HuH-7 (cell line): ENCODE data around the gene MARCKS.

ENCODE experiments used
- DNase-seq: peaks from one replicate; pipeline ENCODE4 v3.0.0; 2011; ENCODE audit warnings: low spot score

Gene MARCKS

GRCh38 chr6:113853252-113853651 is 3.9 kb upstream of the MARCKS start:
- DNase-seq: no peak

- peak; percentile 82 for DNase-seq
These were observed 2.3 kb upstream of the MARCKS start for GRCh38 chr6:113854531-113855499.

- DNase-seq: peak; percentile 42
These were observed 1.4 kb upstream of the MARCKS start for GRCh38 chr6:113855500-113856374.

DNA sequence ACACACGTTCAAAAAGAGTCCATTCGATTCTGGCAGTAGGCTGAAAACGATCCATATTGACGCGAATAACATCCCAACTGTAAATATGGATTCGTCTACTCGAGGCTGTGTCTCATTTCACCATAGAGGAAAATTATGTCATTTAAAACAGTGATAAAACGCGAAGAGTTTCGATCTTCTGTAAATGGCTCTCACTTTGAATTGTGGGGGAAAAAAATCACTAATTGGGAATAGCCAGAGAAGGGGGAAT is 845 bp upstream of the MARCKS start:
- no peak for DNase-seq

DNA sequence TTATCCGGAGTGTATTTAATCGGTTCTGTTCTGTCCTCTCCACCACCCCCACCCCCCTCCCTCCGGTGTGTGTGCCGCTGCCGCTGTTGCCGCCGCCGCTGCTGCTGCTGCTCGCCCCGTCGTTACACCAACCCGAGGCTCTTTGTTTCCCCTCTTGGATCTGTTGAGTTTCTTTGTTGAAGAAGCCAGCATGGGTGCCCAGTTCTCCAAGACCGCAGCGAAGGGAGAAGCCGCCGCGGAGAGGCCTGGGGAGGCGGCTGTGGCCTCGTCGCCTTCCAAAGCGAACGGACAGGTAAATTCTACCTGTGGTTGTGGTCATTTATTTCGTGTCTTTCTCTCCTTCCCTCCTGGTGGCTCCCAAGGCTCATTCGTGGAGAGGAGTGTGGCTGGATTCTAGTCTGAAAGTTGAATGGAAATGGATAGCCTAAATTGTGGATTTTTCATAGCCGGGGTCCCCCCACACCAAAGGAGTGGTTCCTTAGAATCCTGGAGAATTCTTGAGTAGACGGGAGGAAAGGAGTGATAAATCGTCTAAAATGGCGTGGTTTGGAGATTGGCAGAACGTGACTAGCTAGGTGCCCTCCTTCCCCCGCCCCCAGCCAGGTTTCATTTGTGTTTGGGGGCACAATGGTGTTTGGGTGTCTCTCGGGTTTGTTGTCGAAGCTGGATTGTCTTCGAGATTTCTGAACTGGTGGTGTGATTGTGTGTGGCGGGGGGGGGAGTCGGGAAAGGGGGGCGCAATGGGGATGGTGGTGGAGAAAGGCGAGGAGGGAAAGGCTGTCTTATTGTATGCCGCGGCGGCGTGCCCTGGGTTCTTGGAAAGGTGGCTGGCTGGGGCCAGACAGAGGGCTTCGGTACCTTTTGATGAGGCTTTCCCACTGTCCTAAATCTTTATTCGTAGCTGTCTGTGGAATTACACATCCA is 673 bp downstream of the MARCKS start:
- DNase-seq: peak; percentile 30

GRCh38 chr6:113858480-113859348 is 1.6 kb downstream of the MARCKS start:
- DNase-seq: peak; percentile 93

GRCh38 chr6:113859349-113860180 is 2.4 kb downstream of the MARCKS start:
- DNase-seq: no peak

DNA sequence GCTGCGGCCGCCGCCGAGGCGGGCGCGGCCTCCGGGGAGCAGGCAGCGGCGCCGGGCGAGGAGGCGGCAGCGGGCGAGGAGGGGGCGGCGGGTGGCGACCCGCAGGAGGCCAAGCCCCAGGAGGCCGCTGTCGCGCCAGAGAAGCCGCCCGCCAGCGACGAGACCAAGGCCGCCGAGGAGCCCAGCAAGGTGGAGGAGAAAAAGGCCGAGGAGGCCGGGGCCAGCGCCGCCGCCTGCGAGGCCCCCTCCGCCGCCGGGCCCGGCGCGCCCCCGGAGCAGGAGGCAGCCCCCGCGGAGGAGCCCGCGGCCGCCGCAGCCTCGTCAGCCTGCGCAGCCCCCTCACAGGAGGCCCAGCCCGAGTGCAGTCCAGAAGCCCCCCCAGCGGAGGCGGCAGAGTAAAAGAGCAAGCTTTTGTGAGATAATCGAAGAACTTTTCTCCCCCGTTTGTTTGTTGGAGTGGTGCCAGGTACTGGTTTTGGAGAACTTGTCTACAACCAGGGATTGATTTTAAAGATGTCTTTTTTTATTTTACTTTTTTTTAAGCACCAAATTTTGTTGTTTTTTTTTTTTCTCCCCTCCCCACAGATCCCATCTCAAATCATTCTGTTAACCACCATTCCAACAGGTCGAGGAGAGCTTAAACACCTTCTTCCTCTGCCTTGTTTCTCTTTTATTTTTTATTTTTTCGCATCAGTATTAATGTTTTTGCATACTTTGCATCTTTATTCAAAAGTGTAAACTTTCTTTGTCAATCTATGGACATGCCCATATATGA is 3.2 kb downstream of the MARCKS start:
- DNase-seq: no peak

GRCh38 chr6:113862112-113862511 is 5.0 kb downstream of the MARCKS start:
- DNase-seq: no peak

GRCh38 chr6:113870917-113871316 is 13.8 kb downstream of the MARCKS start:
- no peak for DNase-seq

DNA sequence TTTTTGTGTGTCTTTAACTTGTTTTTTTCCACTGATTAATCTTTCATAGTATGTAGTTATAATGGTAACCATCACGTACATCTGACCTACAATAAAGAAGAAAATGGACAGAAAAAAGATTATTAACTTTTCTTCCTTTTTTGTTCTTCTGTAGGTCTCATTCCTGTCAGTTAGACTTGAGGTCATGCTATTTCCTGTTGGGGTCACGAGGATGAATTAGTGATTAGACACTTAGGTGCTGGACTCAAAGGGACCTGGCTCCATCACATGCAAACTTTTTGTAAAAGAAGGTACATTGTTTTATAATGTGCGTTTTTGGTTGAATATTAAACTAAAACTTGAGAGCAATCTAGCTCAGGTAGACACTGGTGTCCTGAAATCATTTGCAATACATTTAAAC is 14.8 kb downstream of the MARCKS start:
- DNase-seq: no peak

- peak; percentile 23 for DNase-seq
These were observed 16.0 kb downstream of the MARCKS start for GRCh38 chr6:113873043-113873667.

DNA sequence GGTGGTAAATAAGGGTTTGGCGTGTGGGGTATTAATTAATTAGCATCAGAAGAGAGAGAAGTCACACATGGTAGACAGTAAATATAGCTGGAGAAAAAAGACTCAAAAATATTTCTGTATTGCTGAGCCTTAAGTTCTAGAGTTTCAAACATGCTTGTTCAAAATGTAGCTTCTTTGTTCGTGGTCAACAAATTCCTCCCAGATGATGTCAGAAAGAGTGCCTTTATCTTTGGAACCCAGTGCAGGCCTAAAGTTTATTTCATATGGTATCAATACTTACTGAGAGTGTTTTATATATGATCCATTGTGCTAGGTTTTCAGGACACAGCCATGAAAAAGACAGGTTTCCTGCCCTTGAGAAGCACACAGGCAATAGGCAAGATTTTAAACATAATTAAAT is 18.3 kb downstream of the MARCKS start:
- DNase-seq: no peak

DNA sequence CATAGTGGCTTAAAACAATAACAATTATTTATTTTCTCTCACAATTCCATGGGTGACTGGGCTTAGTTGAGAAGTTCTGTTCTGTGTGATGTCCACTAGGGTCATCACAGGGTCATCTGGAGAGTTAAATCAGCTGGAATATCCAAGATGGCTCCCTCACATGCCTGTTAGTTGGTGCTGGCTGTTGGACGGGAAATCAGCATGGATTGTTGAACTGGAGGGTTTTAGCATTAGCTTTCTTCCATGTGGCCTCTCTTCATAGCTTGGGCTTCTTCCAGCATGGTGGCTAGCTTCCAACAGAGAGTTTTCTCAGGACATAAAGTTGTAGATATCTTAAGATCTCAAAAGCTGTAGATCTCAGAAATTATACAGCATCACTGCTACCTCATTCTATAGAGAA is 19.6 kb downstream of the MARCKS start:
- DNase-seq: no peak

- DNase-seq: peak; percentile 61
These were observed 22.3 kb downstream of the MARCKS start for GRCh38 chr6:113879186-113880096.

- DNase-seq: no peak
These were observed 24.4 kb downstream of the MARCKS start for GRCh38 chr6:113881478-113881980.

- DNase-seq: no peak
These were observed 25.3 kb downstream of the MARCKS start for GRCh38 chr6:113882336-113883022.
